Measurements from ENCODE around the gene IGSF21.

IGSF21 gene

DNA sequence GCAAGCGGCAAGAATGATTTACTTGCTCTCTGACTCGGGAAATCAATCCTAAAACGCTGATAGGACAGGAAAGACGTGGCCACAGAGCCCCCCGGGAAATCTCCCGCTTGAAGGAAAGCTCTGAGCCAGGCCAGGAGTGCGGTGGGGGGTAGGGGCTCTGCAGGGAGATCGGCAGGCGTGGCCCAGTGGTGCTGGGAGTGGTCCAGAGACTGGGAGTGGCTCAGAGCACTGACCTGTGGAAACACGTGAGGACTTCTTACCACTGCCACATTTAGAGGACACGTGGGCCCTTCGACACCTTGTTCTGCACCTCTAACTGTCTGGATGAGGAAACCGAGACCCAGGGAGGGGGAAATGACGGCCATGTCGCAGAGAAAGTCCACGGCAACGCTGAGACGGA lies 243.1 kb downstream of the IGSF21 start:
- H3K4me3 ChIP-seq (ENCODE audit: control insufficient read depth, low read depth, low read length), result no peak overlapping the region
- TF ChIP-seq, protein P1, sequence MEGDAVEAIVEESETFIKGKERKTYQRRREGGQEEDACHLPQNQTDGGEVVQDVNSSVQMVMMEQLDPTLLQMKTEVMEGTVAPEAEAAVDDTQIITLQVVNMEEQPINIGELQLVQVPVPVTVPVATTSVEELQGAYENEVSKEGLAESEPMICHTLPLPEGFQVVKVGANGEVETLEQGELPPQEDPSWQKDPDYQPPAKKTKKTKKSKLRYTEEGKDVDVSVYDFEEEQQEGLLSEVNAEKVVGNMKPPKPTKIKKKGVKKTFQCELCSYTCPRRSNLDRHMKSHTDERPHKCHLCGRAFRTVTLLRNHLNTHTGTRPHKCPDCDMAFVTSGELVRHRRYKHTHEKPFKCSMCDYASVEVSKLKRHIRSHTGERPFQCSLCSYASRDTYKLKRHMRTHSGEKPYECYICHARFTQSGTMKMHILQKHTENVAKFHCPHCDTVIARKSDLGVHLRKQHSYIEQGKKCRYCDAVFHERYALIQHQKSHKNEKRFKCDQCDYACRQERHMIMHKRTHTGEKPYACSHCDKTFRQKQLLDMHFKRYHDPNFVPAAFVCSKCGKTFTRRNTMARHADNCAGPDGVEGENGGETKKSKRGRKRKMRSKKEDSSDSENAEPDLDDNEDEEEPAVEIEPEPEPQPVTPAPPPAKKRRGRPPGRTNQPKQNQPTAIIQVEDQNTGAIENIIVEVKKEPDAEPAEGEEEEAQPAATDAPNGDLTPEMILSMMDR (IDR thresholded peaks at IDR 0.05; ENCODE audit: control insufficient read depth, insufficient read depth, low read depth, low read length, missing control alignments), result no peak
- no peak for DNase-seq (ENCODE audit: low read depth)

DNA sequence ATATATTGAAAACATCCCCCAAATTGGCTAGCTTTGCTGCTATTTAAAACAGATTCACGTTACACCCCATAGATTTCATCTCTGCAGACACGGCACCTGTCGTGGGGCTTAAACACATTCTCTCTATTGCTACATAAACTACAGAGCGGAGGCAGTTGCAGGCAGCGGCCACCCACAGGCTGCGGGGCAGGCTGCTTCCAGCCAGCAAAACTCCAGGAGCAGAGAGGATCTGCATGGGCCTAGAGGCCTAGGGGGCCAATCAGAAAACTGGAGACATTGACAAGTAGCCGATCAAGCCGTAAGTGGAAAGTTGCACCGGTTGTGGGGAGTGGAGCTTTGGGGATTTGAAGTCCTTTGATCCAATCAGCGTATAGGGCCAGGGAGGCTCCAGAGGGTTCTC lies 244.1 kb downstream of the IGSF21 start:
- no peak for DNase-seq (ENCODE audit: low read depth)
- no peak overlapping the region for H3K4me3 ChIP-seq (ENCODE audit: control insufficient read depth, low read depth, low read length)
- TF ChIP-seq, protein P1 (IDR thresholded peaks at IDR 0.05; ENCODE audit: control insufficient read depth, insufficient read depth, low read depth, low read length, missing control alignments), result no peak

DNA sequence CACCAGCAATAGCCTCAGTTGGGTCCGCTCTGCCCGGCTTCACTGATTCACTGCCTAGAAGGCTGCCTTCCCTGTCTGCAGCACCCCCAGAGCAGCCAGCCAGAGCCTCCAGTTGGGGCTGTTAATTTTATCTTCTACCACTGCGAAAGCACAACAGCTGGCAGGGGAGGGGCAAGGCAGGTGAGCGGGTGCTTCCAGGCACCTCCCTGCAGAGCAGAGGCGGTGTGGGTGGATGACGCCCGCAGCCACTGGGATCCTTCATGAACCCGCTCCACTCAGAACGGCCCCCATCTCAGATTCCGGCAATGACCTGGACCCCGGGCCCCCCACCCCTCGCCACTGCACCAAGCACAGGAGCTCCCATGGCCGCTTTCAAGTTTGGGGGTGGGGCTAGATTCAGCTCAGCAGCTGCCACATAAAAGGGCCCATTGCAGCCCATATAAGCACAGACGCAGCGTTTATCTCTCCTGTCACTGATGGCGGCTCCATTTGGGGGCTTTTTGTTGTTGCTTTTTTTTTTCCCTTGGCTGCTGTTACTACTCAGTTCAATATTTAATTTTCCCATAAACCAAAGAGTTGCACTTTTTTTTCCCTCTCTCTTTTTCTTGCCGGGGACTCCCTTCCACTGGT lies 245.2 kb downstream of the IGSF21 start:
- DNase-seq (ENCODE audit: low read depth), result no peak
- TF ChIP-seq, protein P1 (IDR thresholded peaks at IDR 0.05; ENCODE audit: control insufficient read depth, insufficient read depth, low read depth, low read length, missing control alignments), result no peak
- no peak overlapping the region for H3K4me3 ChIP-seq (ENCODE audit: control insufficient read depth, low read depth, low read length)

- TF ChIP-seq, protein P1 (IDR thresholded peaks at IDR 0.05; ENCODE audit: control insufficient read depth, insufficient read depth, low read depth, low read length, missing control alignments), result no peak
- H3K4me3 ChIP-seq (ENCODE audit: control insufficient read depth, low read depth, low read length), result no peak overlapping the region
- DNase-seq (ENCODE audit: low read depth), result no peak
Observed at GRCh38 chr1:18353528-18353927, 245.9 kb downstream of the IGSF21 start.

DNA sequence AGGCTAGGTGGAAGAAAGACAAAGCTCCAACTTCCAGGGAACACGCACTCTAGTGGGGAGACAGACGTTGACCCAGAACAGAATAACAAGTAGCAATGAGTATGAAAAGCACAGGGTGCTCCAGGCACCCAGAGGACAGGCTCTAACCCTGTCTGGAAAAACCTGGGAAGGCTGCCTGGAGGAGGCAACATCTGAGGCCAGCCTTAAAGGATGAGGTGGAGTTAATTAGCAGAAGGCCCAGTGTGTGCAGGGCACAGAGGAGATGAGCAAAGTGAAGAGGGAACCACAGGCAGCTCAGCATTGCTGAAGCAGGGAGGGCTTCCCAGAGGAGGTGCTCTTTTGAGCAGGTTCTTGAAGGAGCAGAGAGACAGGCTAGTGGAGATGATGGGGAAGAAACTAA lies 246.4 kb downstream of the IGSF21 start:
- TF ChIP-seq, protein P1 (IDR thresholded peaks at IDR 0.05; ENCODE audit: control insufficient read depth, insufficient read depth, low read depth, low read length, missing control alignments), result no peak
- H3K4me3 ChIP-seq (ENCODE audit: control insufficient read depth, low read depth, low read length), result no peak overlapping the region
- no peak for DNase-seq (ENCODE audit: low read depth)

- TF ChIP-seq, protein P1 (IDR thresholded peaks at IDR 0.05; ENCODE audit: control insufficient read depth, insufficient read depth, low read depth, low read length, missing control alignments), result no peak
- no peak for DNase-seq (ENCODE audit: low read depth)
Observed at GRCh38 chr1:18354612-18355011, 247.0 kb downstream of the IGSF21 start.

More at GRCh38 chr1:18354612-18355011, 247.0 kb downstream of the IGSF21 start:
- no peak overlapping the region for H3K4me3 ChIP-seq (ENCODE audit: control insufficient read depth, low read depth, low read length)

Measured in AG09309 (cell line).